ENCODE data around the gene SYNGR4.

SYNGR4 gene

GRCh38 chr19:48332662-48333466 lies 31.3 kb upstream of the SYNGR4 start:
- Mint-ChIP-seq H3K36me3 (peaks cover 36% of the 10 kb centered on the region), H3K27me3 (no peaks in the 10 kb centered on the region), H3K9me3 (peaks cover 3% of the 10 kb centered on the region), H3K27ac (peak overlapping the region; percentile 96), H3K4me3 (peak overlapping the region; percentile 90), H3K4me1 (peaks cover 55% of the 10 kb centered on the region)
- CTCF ChIA-PET: interaction anchor here (0.8 to 9.2 kb wide), 14 partner anchors 11 to 284 kb away, joined by 3 to 179 read pairs (median 4); partner anchors contain the start of genes EMP3 and KDELR1
- peak; percentile 99 for DNase-seq

DNA sequence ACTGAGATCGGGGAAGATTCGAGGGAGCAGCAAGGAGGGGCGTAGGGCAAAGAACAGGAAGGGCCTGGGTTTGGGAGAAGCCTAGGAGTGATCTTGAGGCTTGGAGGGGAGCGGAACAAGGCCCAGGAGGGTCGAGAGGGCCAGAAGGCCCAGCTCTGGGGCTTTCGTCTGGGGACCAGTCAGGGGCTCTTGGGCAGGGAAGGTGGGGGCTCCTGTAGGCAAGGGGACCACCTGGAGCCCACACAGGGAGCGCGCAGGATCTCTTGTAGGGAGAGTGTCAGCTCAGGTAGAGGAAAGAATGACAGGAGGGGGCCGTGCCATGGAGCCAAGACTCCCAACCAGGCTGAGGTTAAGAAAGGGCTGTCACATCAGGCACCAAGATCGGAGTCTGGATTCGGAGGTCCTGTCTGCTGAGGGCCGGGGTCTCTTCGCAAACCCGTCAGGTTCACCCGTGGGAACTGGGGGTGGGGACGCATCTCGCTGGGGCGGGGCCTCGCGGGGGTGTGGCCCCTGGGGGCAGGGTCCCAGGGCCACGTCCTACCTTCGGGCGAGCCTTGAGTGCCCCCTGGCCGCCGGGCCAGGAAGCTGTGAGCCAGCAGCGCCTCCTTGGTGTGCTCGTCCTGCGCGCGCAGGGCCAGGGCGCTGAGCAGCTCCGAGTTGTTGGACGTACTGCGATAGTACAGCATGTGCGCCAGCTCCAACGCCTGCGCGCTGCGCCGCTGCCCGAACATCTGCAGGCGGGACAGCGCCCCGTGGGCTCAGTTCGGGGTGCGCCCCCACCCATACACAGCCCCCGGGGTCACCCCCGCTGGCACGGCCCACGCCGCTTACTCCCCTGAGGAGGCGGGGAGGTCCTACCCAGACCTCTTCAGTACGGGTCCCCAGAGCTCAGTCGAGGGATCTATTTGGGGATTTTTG lies 30.4 kb upstream of the SYNGR4 start:
- CTCF ChIA-PET: interaction anchor here (0.6 to 9.2 kb wide), 22 partner anchors 11 to 283 kb away, joined by 3 to 179 read pairs (median 4); partner anchors contain the start of genes EMP3 and KDELR1
- H3K36me3 Mint-ChIP-seq: peaks cover 30% of the 10 kb centered on the region
- no peaks in the 10 kb centered on the region for H3K27me3 Mint-ChIP-seq
- H3K4me3 Mint-ChIP-seq: peak overlapping the region; percentile 90
- H3K9me3 Mint-ChIP-seq: no peaks in the 10 kb centered on the region
- peaks cover 49% of the 10 kb centered on the region for H3K4me1 Mint-ChIP-seq
- peak; percentile 96 for DNase-seq
- H3K27ac Mint-ChIP-seq: peak overlapping the region; percentile 96

DNA sequence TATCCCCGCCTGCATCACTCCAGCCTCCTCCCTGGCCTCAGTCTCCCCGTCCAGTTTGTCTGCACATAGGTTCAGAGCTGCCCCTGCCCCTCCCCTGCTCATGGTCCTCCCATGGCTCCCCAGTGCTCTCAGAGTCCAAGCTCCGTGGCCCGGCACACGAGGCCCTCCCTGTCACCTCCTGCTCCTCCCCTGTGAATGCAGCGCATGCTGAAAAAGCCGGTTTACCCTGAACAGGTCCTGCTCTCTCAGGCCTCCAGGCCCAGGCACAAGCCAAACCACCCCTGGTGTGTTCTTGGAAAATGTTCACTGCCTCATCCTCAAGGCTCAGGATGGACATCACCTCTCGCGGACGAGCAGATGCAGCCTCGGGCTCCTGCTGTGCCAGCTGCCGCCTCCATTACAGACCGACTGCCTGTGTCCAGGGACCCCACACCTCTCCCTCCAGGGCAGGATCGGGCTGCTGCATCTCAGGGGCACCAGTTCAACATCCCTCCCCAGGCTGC lies 25.9 kb upstream of the SYNGR4 start:
- no peak for DNase-seq
- Mint-ChIP-seq H3K9me3 (no peaks in the 10 kb centered on the region), H3K4me3 (no peak overlapping the region), H3K4me1 (peaks cover 11% of the 10 kb centered on the region), H3K27me3 (no peaks in the 10 kb centered on the region), H3K36me3 (peaks cover 7% of the 10 kb centered on the region), H3K27ac (no peak overlapping the region)
- CTCF ChIA-PET: no interaction called here

- Mint-ChIP-seq H3K4me3 (no peak overlapping the region), H3K4me1 (peaks cover 10% of the 10 kb centered on the region), H3K27ac (no peak overlapping the region), H3K27me3 (no peaks in the 10 kb centered on the region), H3K36me3 (peaks cover 7% of the 10 kb centered on the region), H3K9me3 (no peaks in the 10 kb centered on the region)
- no peak for DNase-seq
- CTCF ChIA-PET: no interaction called here
Observed at GRCh38 chr19:48338802-48339503, 25.2 kb upstream of the SYNGR4 start.

DNA sequence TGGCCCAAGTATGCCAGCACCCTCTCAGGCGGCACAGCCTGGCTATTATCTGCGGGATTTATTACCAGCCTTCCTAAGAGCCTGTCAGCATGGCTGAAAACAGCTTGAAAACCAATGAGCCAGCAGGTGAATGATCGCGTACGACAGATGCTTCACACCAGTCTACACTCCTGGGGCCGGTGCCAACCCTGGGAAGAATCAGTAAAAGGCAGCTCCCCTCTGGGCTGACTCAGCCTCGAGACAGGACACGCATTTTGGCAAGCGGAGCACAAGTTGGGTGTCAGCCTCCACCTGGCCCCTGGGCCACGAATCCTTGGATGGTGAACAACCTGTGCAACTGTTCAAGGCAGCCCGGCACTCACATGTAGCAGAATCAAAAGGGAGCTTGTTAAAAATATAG lies 23.2 kb upstream of the SYNGR4 start:
- no peak for DNase-seq
- Mint-ChIP-seq H3K9me3 (no peaks in the 10 kb centered on the region), H3K27me3 (no peaks in the 10 kb centered on the region), H3K4me3 (no peak overlapping the region), H3K4me1 (no peaks in the 10 kb centered on the region), H3K27ac (no peak overlapping the region), H3K36me3 (peaks cover 7% of the 10 kb centered on the region)
- CTCF ChIA-PET: interaction anchor here (1.0 to 2.2 kb wide), 3 partner anchors 10 to 27 kb away, joined by 3 to 8 read pairs (median 4); no protein-coding TSS in a partner anchor

DNA sequence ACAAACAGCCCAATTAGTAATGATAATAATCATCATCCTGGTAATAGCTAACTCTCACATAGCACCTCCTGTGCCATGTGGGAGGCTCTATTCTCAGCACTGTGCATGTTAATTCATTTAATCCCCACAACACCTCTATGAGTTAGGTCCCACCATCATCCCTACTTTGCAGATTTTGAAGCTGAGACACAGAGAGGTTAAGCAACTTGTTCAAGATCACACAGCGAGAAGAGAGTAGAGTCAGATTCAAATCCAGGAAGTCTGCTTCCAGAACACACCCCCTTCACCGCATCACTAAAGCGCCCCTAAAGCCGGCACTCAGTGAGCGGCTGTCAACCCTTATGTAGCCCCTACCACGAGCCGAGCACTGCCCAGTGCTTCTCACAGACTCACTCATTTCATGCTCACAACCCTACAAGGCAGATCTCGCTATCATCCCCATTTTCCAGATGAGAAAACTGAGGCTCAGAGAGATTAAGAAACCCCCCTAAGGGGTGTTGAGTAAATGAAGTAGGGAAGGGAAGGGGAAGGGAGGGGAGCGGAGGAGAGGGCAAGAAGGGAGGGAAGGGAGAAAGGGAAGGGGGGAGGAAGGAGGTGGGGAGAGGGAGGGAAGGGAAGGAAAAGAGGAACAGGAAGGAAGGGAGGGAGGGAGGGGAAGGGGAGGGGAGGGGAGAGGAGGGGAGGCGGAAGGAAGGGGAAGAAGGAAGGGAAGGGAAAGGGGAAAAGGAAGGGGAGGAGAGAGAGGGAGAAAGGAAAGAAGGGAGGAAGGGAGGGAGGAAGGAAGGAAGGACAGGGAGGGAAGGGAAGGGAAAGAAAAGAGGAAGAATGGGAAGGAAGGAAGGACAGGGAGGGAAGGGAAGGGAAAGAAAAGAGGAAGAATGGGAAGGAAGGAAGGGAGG lies 22.4 kb upstream of the SYNGR4 start:
- no peaks in the 10 kb centered on the region for H3K27me3 Mint-ChIP-seq
- CTCF ChIA-PET: interaction anchor here (2.2 kb wide), 1 partner anchor 9 kb away, joined by 8 read pairs; no protein-coding TSS in a partner anchor
- no peak overlapping the region for H3K27ac Mint-ChIP-seq

DNA sequence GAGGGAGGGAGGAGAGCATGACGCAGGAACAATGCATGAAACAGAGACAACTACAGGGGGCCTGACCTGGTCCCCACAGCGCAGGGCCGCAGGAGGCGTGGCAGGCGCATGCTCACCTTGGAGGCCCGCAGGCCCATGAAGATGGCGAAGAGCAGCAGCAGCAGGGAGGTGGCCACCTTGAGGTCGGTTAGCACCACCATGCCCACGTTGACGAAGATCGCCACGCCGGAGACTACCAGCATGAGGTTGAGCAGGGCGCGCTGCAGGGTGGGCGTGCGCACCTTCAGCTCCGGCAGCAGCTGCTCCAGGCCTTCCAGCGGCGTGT lies 21.8 kb upstream of the SYNGR4 start:
- CTCF ChIA-PET: interaction anchor here (0.6 kb wide), 1 partner anchor 86 kb away, joined by 3 read pairs; no protein-coding TSS in a partner anchor
- DNase-seq: no peak
- H3K4me3 Mint-ChIP-seq: no peak overlapping the region
- H3K27me3 Mint-ChIP-seq: no peaks in the 10 kb centered on the region
- no peaks in the 10 kb centered on the region for H3K4me1 Mint-ChIP-seq
- peaks cover 9% of the 10 kb centered on the region for H3K36me3 Mint-ChIP-seq
- H3K27ac Mint-ChIP-seq: no peak overlapping the region
- H3K9me3 Mint-ChIP-seq: no peaks in the 10 kb centered on the region

More for the DNA sequence above, 22.4 kb upstream of the SYNGR4 start:
- Mint-ChIP-seq H3K9me3 (no peaks in the 10 kb centered on the region), H3K4me1 (no peaks in the 10 kb centered on the region), H3K4me3 (no peak overlapping the region), H3K36me3 (peaks cover 9% of the 10 kb centered on the region)
- no peak for DNase-seq

DNA sequence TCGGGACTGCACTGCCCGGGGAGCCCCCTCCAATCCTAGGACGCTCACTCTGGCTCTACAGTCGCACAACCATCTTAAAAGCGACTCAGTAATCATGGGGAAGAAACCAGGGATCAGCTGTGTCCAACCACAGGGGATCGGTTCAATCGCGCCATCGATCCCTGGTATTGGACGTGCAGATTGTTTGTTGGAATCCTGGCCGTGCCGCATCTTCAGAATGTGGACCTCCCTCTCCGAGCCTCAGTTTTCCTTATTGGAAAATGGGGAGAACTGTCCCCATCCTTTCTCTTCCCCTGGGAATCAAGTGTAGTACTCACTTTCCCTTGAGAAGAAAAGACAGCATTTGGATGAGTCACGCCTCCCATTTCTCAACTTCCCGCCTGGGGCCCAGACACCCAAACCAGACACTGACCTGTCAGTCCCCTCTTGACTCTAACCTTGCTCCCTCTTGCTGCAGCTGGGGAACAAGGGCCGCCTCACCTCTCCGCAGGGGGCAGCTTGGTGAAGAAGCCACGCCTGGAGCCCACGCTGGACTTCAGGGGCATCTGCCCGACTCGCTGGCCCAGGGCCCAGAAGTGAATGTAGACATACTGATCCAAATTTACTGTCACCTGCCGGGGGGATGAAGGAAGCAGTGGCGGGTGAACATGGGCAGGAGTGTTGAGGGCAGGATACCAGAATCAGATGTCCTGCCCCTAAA lies 21.2 kb upstream of the SYNGR4 start:
- Mint-ChIP-seq H3K4me1 (no peaks in the 10 kb centered on the region), H3K4me3 (no peak overlapping the region), H3K27ac (no peak overlapping the region), H3K27me3 (no peaks in the 10 kb centered on the region), H3K36me3 (peaks cover 9% of the 10 kb centered on the region), H3K9me3 (no peaks in the 10 kb centered on the region)
- no peak for DNase-seq
- CTCF ChIA-PET: interaction anchor here (0.6 kb wide), 1 partner anchor 85 kb away, joined by 3 read pairs; no protein-coding TSS in a partner anchor

DNA sequence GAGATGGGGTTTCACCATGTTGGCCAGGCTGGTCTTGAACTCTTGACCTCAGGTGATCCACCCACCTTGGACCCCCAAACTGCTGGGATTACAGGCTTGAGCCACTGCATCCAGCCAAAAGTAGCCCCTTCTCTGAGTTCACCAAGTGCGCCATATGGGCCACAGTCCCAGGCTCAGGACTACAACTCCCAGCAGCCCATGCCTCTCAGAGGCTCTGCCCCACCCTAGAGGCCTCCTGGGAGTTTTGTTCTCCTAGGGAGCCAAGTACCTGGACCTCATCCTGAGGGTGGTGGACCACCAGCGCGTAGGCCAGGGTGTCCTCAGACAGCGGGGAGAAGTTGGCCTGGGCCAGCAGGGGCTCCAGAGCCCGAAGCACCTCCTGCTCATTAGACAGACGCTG lies 19.3 kb upstream of the SYNGR4 start:
- H3K27ac Mint-ChIP-seq: no peak overlapping the region
- no peak for DNase-seq
- peaks cover 8% of the 10 kb centered on the region for H3K36me3 Mint-ChIP-seq
- no peaks in the 10 kb centered on the region for H3K9me3 Mint-ChIP-seq
- H3K27me3 Mint-ChIP-seq: no peaks in the 10 kb centered on the region
- CTCF ChIA-PET: interaction anchor here (0.9 kb wide), 1 partner anchor 11 kb away, joined by 3 read pairs; no protein-coding TSS in a partner anchor
- no peak overlapping the region for H3K4me3 Mint-ChIP-seq
- H3K4me1 Mint-ChIP-seq: no peaks in the 10 kb centered on the region

GRCh38 chr19:48346191-48346590 lies 18.0 kb upstream of the SYNGR4 start:
- Mint-ChIP-seq H3K27me3 (no peaks in the 10 kb centered on the region), H3K4me3 (no peak overlapping the region), H3K36me3 (peaks cover 8% of the 10 kb centered on the region), H3K4me1 (peaks cover 2% of the 10 kb centered on the region), H3K9me3 (no peaks in the 10 kb centered on the region), H3K27ac (no peak overlapping the region)
- CTCF ChIA-PET: interaction anchor here (0.7 to 1.7 kb wide), 3 partner anchors 9 to 28 kb away, joined by 3 to 4 read pairs (median 3); no protein-coding TSS in a partner anchor
- DNase-seq: no peak

DNA sequence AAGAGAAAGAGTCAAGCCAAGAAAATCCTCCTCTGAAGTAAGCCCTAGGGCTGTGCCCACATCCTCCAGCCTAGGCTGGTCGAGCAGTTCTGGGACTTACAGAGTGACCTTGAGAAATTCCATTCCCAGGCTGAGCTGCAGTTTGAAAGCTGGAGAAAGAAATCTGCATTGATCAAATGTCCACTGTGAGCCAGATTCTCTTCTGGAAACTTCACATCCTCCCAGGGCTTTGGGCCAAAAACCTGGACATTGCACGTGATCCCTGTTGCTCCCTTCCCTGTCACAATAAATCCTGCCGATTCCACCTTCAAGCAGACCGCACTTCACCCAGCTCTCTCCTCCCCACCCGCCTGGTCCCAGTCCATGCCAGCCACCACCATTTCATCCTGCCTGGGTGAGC lies 16.1 kb upstream of the SYNGR4 start:
- Mint-ChIP-seq H3K4me1 (peaks cover 4% of the 10 kb centered on the region), H3K9me3 (no peaks in the 10 kb centered on the region), H3K36me3 (peaks cover 4% of the 10 kb centered on the region), H3K27ac (no peak overlapping the region), H3K4me3 (no peak overlapping the region), H3K27me3 (no peaks in the 10 kb centered on the region)
- CTCF ChIA-PET: interaction anchor here (0.6 to 1.4 kb wide), 3 partner anchors 14 to 236 kb away, joined by 3 to 4 read pairs (median 3); no protein-coding TSS in a partner anchor
- DNase-seq: no peak

- no peak overlapping the region for H3K4me3 Mint-ChIP-seq
- CTCF ChIA-PET: interaction anchor here (1.4 to 1.9 kb wide), 2 partner anchors 15 to 34 kb away, joined by 4 to 5 read pairs; no protein-coding TSS in a partner anchor
- DNase-seq: no peak
- H3K27ac Mint-ChIP-seq: no peak overlapping the region
- H3K27me3 Mint-ChIP-seq: no peaks in the 10 kb centered on the region
- no peaks in the 10 kb centered on the region for H3K9me3 Mint-ChIP-seq
- H3K36me3 Mint-ChIP-seq: peaks cover 3% of the 10 kb centered on the region
- H3K4me1 Mint-ChIP-seq: peaks cover 4% of the 10 kb centered on the region
Observed at GRCh38 chr19:48348737-48349136, 15.4 kb upstream of the SYNGR4 start.

Data from activated naive CD4-positive, alpha-beta T cell treated with anti-CD3 and anti-CD28 coated beads, Interleukin-2, amount 10 ng/mL, durations not matched to agents 7 days and 5 days (primary cell).